GM19463 (cell line): Measurements from ENCODE around the gene NAIP.
"Not testable (repeated sequence)": the region's sequence is repeated elsewhere in the genome, so short reads cannot be mapped to it uniquely, and the experiment has no call there.

ENCODE experiments used
- ATAC-seq: cut with Tn5 transposase; IDR thresholded peaks from one replicate; pipeline ENCODE4 v1.9.1; 2021; ENCODE audit warnings: mild to moderate bottlenecking, moderate library complexity; ENCODE audit not compliant: unreplicated experiment

Gene NAIP

DNA sequence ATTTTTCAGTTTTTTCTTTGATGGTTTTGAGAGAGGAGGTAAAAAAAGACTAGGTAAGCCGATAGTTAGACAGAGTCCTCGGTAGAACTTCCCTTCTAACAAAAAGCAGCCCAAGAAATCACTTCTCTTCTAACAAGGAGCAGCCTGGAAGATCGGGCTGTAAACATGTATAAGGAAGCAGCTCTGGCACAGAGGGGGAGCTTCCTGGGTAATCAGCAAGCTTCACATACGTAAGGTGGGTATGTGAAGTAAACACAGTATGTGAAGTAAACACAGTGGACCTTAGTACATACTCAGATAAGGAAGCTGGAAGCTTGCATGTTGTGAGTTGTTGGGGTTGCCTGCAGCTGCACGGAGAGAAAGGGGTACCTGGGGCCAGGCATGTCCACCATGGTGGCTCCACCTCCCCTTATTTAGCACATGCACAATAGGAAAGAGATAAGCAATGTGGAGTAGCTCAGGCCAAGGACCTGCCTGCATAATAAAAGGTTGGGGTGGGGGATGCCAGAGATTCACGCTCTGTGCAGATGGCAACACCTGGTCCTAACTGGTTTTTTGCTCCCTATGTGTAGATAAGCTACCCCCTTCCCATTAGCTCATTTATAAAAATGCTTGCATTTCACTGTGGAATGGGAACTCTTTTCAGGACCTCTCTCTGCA lies 93.3 kb downstream of the NAIP start:
- ATAC-seq: not testable (repeated sequence)

DNA sequence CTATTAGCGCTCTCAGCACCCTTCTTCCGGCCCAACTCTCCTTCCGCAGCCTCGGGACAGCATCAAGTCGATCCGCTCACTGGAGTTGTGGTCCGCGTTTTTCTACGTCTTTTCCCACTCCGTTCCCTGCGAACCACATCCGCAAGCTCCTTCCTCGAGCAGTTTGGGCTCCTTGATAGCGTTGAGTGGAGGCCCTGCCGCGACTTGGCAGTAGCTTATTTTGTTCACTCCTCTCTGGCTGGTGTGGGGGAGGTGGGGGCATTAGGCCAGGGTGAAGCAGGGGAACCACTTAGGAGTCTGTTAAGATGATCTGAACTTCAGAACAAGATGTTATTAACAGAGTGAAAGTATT lies 100.0 kb downstream of the NAIP start:
- ATAC-seq: not testable (repeated sequence)
